GM23248 (cell line): ENCODE data around the gene GNS.

Source experiments
- EZH2 ChIP-seq: fragments of 200-600 bp; sonication (generic); IDR thresholded peaks from 2 replicates; pipeline ENCODE4 v1.6.1; 2018; ENCODE audit warnings: antibody characterized with exemption, mild to moderate bottlenecking; ENCODE audit not compliant: insufficient read depth, poor library complexity, severe bottlenecking
- EZH2phosphoT487 ChIP-seq: fragments of 200-600 bp; sonication (generic); IDR thresholded peaks from 2 replicates; pipeline ENCODE4 v1.6.1; 2018; ENCODE audit warnings: antibody characterized with exemption, moderate library complexity, mild to moderate bottlenecking, low read depth; ENCODE audit not compliant: insufficient read depth

GRCh38 chr12:64745259-64745807, 13.9 kb downstream of the GNS start:
- TF ChIP-seq EZH2phosphoT487 (no peak), EZH2 (no peak)
